HG03103 (cell line): Measurements from ENCODE around the gene CXCR3.
"Not testable (repeated sequence)": the region's sequence is repeated elsewhere in the genome, so short reads cannot be mapped to it uniquely, and the experiment has no call there.

Experiments used
- ATAC-seq: cut with Tn5 transposase; IDR thresholded peaks from one replicate; pipeline ENCODE4 v1.9.1; 2021; ENCODE audit warnings: low read depth; ENCODE audit not compliant: unreplicated experiment

The CXCR3 gene

GRCh38 chrX:71615056-71615455 lies 3.3 kb downstream of the CXCR3 start:
- no peak for ATAC-seq

- no peak for ATAC-seq
Measured at GRCh38 chrX:71612256-71612655, 6.1 kb downstream of the CXCR3 start.

GRCh38 chrX:71611736-71612135 lies 6.6 kb downstream of the CXCR3 start:
- not testable (repeated sequence) for ATAC-seq

GRCh38 chrX:71609095-71609750 lies 9.1 kb downstream of the CXCR3 start:
- ATAC-seq, result no peak

DNA sequence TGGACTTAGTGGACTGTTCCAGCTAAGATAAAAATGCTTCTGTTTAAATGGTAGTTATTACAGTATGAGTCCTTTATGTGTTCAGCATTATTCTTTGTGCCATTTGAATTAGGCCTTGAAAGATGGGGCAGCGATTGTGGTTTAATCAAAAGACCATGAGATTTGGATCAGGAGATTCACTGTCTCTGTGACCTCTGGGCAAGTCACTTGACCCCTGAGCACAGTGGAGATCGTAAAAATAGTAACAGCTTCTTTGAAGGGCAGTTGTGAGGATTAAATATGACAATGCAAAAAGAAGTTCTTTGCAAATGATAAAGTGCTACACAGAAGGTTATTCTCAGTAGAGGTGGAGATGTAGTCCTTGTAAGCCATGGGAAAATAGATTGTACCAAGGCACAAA lies 10.8 kb downstream of the CXCR3 start:
- ATAC-seq, result no peak

DNA sequence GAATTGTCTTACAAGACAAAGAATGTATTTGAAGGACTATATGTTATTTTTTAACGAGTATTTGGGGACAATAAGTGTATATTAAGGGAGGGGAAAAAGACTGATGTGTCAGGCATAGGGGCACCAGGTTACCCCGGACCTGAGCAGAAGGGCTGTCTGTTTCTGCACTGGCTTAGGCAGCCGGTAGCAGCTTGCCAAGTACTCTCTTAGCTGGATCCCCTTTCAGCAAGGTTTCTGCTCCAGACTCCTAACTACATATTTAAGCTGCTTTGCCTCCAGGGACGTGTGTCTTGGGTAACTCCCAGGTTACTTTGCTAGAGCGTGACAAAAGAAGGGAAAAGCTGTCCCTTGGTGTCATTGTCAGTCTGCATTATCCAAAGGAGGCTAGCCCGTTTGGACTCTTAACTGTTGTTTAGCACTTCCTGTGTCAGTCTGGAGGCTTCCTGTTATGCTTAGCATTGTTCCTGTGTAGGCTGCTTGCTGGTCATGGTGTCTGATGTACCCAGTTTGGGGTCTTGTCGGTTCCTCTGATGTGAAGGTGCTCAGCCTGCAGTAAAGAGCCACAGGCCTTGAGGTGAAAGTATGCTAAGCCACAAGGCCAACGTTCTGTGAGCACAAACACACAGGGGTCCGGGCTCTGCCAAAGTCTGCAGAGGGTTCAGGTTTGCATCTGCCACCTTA lies 11.6 kb downstream of the CXCR3 start:
- no peak for ATAC-seq

DNA sequence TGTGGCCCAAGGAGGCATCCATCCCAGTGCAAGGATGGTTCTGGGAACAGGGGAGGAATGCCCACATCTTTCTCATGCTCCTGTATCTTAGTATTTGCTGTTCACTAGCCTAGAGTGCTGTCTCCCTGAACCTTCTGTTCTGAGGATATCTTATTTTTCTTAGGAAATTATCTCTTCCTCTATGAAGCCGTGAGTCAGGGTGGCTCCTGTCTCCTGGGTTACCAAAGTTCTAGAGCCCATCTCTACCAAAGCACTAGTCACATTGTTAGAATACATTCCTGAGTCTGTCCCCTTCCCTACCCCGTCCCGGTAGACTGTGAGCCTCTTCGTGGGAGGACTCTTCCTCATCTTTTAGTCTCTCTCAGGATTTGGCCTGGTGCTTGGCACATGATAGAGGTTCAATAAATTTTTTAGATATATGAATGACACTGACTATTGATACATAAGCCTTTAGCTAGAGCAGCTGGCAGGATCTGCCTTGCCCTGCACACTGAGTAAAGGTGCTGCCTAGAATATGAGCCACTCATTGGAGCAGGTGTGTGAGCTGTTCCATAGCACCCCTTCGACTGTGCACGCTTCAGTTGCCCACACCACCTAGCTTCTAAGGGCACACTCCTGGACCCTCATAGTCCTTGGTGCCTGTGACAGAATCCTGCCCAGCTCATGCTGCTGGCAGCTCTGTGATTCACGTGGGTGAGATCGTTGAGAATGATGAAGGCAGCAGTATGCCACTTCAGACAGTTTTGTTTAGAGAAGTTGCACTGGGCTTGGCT lies 13.3 kb downstream of the CXCR3 start:
- ATAC-seq, result no peak

- no peak for ATAC-seq
Measured at GRCh38 chrX:71604141-71604540, 14.2 kb downstream of the CXCR3 start.

DNA sequence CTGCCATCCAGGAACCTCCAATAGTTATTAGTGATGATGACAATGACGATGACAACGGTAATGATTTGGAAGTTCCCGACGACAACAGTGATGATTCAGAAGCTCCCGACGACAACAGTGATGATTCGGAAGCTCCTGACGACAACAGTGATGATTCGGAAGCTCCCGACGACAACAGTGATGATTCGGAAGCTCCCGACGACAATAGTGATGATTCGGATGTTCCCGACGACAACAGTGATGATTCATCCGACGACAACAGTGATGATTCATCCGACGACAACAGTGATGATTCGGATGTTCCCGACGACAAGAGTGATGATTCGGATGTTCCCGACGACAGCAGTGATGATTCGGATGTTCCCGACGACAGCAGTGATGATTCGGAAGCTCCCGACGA lies 14.7 kb downstream of the CXCR3 start:
- no peak for ATAC-seq

GRCh38 chrX:71599965-71600364 lies 18.3 kb downstream of the CXCR3 start:
- no peak for ATAC-seq

- ATAC-seq, result not testable (repeated sequence)
Measured at GRCh38 chrX:71593210-71593609, 25.1 kb downstream of the CXCR3 start.

- ATAC-seq, result no peak
Measured at GRCh38 chrX:71586929-71587328, 31.4 kb downstream of the CXCR3 start.

GRCh38 chrX:71581210-71581609 lies 37.1 kb downstream of the CXCR3 start:
- ATAC-seq, result no peak

GRCh38 chrX:71579990-71580380 lies 38.3 kb downstream of the CXCR3 start:
- no peak for ATAC-seq

DNA sequence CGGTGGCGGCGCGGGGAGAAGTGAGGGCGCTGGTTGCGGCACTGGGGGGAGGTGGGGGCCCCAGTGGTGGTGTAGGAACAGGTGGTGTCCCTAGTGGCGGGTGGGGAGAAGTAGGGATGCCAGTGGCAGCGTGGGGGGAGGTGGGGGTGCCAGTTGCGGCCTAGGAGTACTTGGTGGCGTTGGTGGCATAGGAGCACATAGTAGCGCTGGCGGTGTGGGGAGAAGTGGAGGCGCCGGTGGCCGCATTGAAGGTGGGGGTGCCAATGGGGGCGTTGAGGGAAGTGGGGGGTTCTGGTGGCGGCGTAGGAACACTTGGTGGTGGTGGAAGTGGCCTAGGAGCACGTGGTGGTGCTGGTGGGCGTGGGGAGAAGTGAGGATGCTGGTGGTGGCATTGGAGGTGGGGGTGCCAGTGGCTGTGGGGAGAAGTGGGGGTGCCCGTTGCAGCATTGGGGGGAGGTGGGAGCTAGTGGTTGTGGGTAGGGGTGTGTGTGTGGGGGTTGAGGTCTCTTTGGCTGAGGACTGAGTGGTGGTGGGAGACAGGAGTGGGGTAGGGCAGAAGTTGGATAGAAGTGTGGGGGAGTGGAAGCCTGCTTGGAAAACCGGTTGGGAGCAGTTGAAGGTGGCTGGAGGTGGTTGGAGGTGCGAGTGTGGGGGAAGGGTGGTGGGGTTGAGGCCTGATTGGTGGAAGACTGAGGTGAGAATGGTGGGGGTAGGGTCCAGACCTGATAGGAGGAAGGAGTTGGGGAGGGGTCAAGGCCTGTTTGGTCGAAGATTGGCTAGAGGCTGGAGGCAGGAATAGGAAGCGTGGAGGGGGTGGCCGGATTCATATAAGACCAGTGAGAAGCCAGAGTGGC lies 38.9 kb downstream of the CXCR3 start:
- no peak for ATAC-seq

DNA sequence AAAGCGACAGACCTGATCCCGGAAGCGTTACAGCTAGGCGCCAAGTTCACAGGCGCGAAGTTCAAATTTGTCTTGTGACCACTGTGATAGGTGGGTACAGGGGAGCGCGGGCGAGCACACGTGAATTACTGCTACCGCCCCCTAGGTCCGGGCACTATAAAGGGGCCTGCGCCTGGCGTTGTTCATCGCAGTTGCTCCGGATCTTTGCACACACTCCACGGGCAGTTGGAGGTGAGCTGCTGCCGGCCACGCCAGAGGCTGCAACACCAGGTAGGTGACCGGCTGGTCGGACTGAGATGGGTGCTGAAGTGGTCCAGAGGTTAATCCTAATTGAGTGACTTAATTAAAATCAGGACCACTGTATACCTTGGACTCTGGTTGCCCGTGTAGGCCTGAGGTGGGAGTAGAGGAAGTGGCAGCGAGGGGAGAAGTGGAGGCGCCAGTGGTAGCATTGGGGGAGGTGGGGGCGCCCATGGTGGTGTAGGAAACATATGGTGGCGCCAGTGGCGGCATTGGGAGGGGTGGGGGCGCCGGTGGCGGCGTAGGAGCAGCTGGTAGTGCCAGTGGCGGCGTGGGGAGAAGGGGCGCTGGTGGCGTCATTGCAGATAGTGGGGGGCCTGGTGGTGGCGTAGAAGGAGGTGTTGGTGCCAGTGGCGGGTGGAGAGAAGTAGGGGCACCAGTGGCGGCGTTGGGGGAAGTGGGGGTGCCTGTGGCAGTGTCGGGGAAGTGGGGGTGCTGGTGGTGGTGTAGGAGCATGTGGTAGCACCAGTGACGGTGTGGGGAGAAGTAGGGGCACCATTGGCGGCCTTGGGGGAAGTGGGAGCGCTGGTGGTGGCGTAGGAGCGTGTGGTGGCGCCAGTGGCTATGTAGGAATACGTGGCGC lies 39.8 kb downstream of the CXCR3 start, which contains the start of gene GCNA:
Gene GCNA (plus strand): TSS at position 185 of the 883 bp plus-strand sequence. CDS start 2,385 bp downstream, outside the sequence.
- no peak for ATAC-seq

- no peak for ATAC-seq
Measured at GRCh38 chrX:71577682-71578081, 40.6 kb downstream of the CXCR3 start.

GRCh38 chrX:71573590-71573989 lies 44.7 kb downstream of the CXCR3 start:
- ATAC-seq, result no peak

DNA sequence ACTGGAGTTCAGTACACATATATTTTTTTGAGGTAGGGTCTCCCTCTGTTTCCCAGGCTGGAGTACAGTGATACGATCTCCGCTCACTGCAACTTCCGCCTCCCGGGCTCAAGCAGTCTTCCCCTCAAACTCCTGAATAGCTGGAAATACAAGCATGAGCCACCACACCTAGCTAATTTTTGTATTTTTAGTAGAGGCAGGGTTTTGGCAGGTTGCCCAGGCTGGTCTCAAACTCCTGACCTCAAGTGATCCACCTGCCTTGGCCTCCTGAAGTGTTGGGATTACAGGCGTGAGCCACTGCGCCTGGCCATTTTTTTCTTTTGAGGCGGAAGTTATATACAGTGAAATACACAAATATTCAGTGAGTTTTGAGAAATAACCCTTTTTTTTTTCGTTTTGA lies 46.9 kb downstream of the CXCR3 start:
- not testable (repeated sequence) for ATAC-seq
